ENCODE data around the gene PANX3.

Gene PANX3

GRCh38 chr11:124667601-124668000 is 56.4 kb downstream of the PANX3 start:
- no peak overlapping the region for H3K4me3 ChIP-seq
- TF ChIP-seq, protein P1, sequence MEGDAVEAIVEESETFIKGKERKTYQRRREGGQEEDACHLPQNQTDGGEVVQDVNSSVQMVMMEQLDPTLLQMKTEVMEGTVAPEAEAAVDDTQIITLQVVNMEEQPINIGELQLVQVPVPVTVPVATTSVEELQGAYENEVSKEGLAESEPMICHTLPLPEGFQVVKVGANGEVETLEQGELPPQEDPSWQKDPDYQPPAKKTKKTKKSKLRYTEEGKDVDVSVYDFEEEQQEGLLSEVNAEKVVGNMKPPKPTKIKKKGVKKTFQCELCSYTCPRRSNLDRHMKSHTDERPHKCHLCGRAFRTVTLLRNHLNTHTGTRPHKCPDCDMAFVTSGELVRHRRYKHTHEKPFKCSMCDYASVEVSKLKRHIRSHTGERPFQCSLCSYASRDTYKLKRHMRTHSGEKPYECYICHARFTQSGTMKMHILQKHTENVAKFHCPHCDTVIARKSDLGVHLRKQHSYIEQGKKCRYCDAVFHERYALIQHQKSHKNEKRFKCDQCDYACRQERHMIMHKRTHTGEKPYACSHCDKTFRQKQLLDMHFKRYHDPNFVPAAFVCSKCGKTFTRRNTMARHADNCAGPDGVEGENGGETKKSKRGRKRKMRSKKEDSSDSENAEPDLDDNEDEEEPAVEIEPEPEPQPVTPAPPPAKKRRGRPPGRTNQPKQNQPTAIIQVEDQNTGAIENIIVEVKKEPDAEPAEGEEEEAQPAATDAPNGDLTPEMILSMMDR (IDR thresholded peaks at IDR 0.05) = no peak
- no peak overlapping the region for H3K27ac ChIP-seq
- DNase-seq (ENCODE audit: low spot score) = no peak

DNA sequence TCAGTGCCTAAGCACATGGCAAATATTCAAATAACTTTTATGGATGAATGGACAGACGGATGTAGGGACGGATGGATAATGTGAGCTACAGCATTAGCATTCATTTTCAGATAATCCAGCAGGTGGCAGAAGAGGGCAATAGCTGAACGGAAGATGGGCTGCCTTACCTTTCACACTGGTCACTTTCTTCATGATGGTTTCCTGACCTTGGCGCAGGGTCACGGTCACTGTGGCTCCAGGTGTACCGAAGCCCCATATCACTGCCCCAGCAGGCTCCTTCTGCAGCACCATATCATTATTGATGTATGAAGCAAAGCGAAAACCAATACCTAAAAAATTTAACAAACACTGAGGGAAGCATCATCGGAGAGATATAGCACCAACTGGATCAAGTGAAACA is 58.0 kb downstream of the PANX3 start:
- Histone ChIP-seq H3K27ac (no peak overlapping the region), H3K4me3 (no peak overlapping the region)
- TF ChIP-seq, protein P1 (IDR thresholded peaks at IDR 0.05) = peak; percentile 58
- DNase-seq (ENCODE audit: low spot score) = no peak
